Activated B cell treated with CpG ODN at 0.5 μM for 24 hours (primary cell): ENCODE results near the gene RRAS. TPM values are rescaled to one million over a fixed set of nuclear protein-coding genes. Genes with fewer than 3 reads are reported as not detected.

Experiments used
- ATAC-seq: fragments of 200-7000 bp; cut with Tn5 transposase; one replicate; pipeline ENCODE4 v1.10.0; 2021; ENCODE audit warnings: low read depth, mild to moderate bottlenecking, moderate library complexity
- CTCF ChIA-PET: fragments of 350-600 bp; sonication (Branson Sonifier 250); formaldehyde crosslinking; loops from one replicate; lab custom pipeline; 2021; ENCODE audit warnings: antibody characterized with exemption; lab: Charles Lee
- POLR2A ChIA-PET: fragments of 350-600 bp; sonication (Branson Sonifier 250); formaldehyde crosslinking; loops from one replicate; lab custom pipeline; 2021; ENCODE audit warnings: antibody characterized with exemption; lab: Charles Lee
- DNase-seq: peaks from one replicate; pipeline ENCODE4 v3.0.0; 2022
- H3K27ac Mint-ChIP-seq: one replicate; pipeline ENCODE4 v1.8.0; 2020; ENCODE audit warnings: mixed read lengths
- H3K27me3 Mint-ChIP-seq: one replicate; pipeline ENCODE4 v1.8.0; 2021; ENCODE audit warnings: mixed read lengths
- H3K36me3 Mint-ChIP-seq: one replicate; pipeline ENCODE4 v1.8.0; 2021; ENCODE audit warnings: low read depth, mixed read lengths
- H3K4me1 Mint-ChIP-seq: one replicate; pipeline ENCODE4 v1.8.0; 2021; ENCODE audit warnings: mixed read lengths
- H3K4me3 Mint-ChIP-seq: one replicate; pipeline ENCODE4 v1.8.0; 2020; ENCODE audit warnings: mild to moderate bottlenecking, mixed read lengths
- H3K9me3 Mint-ChIP-seq: one replicate; pipeline ENCODE4 v1.8.0; 2020; ENCODE audit warnings: mixed read lengths
- intact Hi-C: fragments of 100-400 bp; cut with micrococcal nuclease; formaldehyde crosslinking; loops from one replicate; pipeline ENCODE4 v1.15.1; 2024
- total RNA-seq: library from RNA; stranded (reverse); gene quantifications from 2 replicates; pipeline ENCODE4 v1.2.3, GENCODE V29; 2022
- TF ChIP-seq, protein P1 (sequence below): fragments of 200-600 bp; IDR thresholded peaks from one replicate; pipeline ENCODE4 v1.8.0; 2022; ENCODE audit warnings: antibody characterized with exemption, mild to moderate bottlenecking

The RRAS gene
- total RNA-seq, 1 donor from 2014 or later = 5.1 TPM

DNA sequence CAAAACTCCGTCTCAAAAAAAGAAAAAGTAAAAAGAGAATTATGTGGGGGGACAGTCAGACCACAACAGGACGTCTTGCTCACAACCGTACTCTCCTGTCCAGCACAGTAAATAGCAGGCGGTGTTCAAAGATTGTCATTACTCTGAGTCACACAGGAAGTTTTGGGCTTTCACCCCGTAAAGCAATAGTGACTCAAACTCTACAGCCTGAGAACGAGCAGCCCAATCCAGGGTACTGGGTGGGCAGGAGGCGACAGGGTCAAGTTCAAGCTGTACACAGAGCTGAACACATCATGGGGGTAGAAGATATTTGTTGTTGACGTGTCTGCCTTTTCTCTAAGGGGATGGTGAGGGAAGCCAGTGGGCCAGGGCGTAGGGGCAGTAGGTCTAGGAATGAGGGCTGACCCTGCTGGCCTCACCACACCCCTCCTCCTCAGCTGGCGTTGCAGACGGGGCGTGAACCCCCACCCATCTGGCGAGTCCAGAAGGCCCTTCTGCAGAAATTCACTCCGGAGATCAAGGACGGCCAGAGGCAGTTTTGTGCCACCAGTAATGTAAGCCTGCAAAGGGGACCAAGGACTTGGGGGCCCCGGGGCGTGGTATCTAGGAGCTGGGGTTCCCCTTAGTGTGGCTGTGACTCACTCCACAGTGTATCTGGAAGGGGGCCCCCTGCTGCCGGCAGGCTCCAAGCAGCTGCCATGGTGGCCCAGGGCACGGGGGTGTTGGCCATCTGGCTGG lies 25.7 kb downstream of the RRAS start:
- CTCF ChIA-PET = no interaction called here
- Mint-ChIP-seq H3K9me3 (no peaks in the 10 kb centered on the region), H3K4me1 (peaks cover 13% of the 10 kb centered on the region), H3K36me3 (peaks cover 69% of the 10 kb centered on the region), H3K27me3 (no peaks in the 10 kb centered on the region), H3K4me3 (no peak overlapping the region), H3K27ac (peak overlapping the region; percentile 81)
- intact Hi-C loops = no loop called here
- DNase-seq (no peak), ATAC-seq (peak; percentile 40)
- POLR2A ChIA-PET = interaction anchor here (0.5 to 0.9 kb wide), 2 partner anchors 76 to 239 kb away, joined by 3 to 5 read pairs; partner anchors contain the start of gene ADM5
- TF ChIP-seq, protein P1, sequence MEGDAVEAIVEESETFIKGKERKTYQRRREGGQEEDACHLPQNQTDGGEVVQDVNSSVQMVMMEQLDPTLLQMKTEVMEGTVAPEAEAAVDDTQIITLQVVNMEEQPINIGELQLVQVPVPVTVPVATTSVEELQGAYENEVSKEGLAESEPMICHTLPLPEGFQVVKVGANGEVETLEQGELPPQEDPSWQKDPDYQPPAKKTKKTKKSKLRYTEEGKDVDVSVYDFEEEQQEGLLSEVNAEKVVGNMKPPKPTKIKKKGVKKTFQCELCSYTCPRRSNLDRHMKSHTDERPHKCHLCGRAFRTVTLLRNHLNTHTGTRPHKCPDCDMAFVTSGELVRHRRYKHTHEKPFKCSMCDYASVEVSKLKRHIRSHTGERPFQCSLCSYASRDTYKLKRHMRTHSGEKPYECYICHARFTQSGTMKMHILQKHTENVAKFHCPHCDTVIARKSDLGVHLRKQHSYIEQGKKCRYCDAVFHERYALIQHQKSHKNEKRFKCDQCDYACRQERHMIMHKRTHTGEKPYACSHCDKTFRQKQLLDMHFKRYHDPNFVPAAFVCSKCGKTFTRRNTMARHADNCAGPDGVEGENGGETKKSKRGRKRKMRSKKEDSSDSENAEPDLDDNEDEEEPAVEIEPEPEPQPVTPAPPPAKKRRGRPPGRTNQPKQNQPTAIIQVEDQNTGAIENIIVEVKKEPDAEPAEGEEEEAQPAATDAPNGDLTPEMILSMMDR = no peak

DNA sequence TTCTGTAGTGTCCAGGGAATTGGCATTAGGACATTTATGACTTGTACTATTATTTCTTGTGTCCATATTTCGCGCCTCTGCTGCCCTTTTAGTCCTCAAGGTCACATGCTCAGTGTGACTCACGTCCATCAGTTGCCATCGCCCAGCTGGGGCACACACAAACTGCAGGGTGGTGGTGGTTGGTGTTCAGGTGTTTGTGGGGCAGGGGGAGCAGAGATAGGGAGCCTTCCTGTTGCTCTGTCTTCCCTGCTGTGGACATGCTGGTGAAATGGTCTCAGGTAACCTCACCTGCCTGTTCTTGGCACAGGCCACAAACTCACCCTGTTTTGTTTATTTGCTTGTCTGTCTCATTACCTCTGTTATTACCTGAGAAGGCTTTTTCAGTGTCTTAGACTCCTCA lies 26.6 kb downstream of the RRAS start:
- ATAC-seq = no peak
- ChIA-PET POLR2A (no interaction called here), CTCF (no interaction called here)
- Mint-ChIP-seq H3K27ac (no peak overlapping the region), H3K4me3 (no peak overlapping the region), H3K9me3 (no peaks in the 10 kb centered on the region), H3K27me3 (no peaks in the 10 kb centered on the region), H3K36me3 (peaks cover 70% of the 10 kb centered on the region), H3K4me1 (peaks cover 13% of the 10 kb centered on the region)
- intact Hi-C loops = no loop called here
- TF ChIP-seq, protein P1 = no peak
- no peak for DNase-seq

DNA sequence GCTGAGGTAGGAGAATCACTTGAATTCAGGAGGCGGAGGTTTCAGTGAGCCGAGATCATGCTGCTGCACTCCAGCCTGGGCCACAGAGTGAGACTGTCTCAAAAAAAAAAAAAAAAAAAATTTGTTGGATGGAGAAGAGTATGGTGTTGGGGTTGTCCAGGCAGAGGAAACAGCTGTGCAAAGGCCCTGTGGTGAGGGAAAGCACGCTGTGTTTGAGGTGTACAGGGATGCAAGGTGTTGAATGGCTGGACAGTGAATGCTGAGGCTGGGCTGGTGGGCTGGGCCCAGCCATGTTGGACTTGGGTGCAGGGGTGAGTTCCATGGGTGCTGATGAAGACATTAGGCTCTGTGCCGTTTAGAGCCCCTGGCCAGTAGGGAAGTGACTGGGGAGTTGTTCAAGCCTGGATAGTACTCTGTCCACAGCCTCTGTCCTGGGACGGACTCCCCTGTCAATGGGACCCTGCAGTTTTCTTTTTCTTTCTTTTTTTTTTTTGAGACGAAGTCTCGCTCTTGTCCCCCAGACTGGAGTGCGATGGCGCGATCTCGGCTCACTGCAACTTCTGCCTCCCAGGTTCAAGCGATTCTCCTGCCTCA lies 30.3 kb downstream of the RRAS start:
- POLR2A ChIA-PET = interaction anchor here (0.7 kb wide), 2 partner anchors 25 to 62 kb away, joined by 6 read pairs; no protein-coding TSS in a partner anchor

DNA sequence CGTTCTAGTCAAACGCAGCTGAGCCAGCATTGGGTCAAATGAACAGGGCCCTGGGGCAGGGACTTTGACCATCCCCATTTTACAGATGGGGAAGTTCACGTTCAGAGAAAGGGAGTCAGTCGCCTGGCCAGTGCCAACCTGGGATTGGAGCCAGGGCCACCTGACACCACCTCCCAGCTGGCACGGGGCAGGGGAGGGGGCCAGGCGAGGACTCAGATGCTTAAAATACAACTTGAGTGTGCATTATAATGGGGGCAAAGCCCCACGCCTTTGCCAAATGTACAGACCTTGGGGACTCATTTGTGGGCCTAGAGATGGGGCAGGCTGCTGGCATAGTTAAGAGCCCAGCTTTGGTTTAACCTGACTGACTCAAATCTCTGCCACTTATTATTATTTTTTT lies 34.3 kb downstream of the RRAS start:
- POLR2A ChIA-PET = no interaction called here
- CTCF ChIA-PET = no interaction called here
- DNase-seq = no peak
- H3K27ac Mint-ChIP-seq = no peak overlapping the region
- no peaks in the 10 kb centered on the region for H3K4me1 Mint-ChIP-seq
- ATAC-seq = no peak
- H3K9me3 Mint-ChIP-seq = no peaks in the 10 kb centered on the region
- TF ChIP-seq, protein P1 = no peak
- no peak overlapping the region for H3K4me3 Mint-ChIP-seq
- intact Hi-C loops = no loop called here
- no peaks in the 10 kb centered on the region for H3K27me3 Mint-ChIP-seq
- peaks cover 65% of the 10 kb centered on the region for H3K36me3 Mint-ChIP-seq

More for the DNA sequence above, 30.3 kb downstream of the RRAS start:
- Mint-ChIP-seq H3K27me3 (no peaks in the 10 kb centered on the region), H3K27ac (no peak overlapping the region), H3K9me3 (no peaks in the 10 kb centered on the region), H3K36me3 (peaks cover 55% of the 10 kb centered on the region), H3K4me1 (peaks cover 13% of the 10 kb centered on the region), H3K4me3 (no peak overlapping the region)
- no peak for DNase-seq
- intact Hi-C loops = no loop called here
- CTCF ChIA-PET = no interaction called here
- TF ChIP-seq, protein P1 = no peak
- ATAC-seq = no peak

DNA sequence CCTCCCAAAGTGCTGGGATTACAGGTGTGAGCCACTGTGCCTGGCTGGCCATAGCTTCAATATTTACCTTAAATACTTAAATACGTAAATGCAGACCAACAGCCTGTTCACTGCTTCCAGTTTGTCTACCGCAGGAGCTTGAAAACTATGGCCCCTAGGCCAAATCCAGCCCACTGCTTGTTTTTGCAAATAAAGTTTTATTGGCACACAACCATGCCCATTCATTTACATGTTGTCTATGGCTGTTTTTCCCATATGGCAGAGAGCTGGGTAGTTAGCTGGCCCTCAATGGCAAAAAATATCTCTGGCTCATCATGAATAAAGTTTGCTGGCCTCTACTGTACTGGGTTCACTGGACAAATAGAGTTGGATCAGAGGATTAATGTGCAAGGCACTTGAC lies 37.1 kb downstream of the RRAS start:
- DNase-seq = no peak
- Mint-ChIP-seq H3K36me3 (peaks cover 63% of the 10 kb centered on the region), H3K27ac (no peak overlapping the region), H3K9me3 (no peaks in the 10 kb centered on the region), H3K4me1 (peaks cover 2% of the 10 kb centered on the region), H3K4me3 (no peak overlapping the region), H3K27me3 (no peaks in the 10 kb centered on the region)
- intact Hi-C loops = no loop called here
- TF ChIP-seq, protein P1 = no peak
- CTCF ChIA-PET = no interaction called here
- POLR2A ChIA-PET = no interaction called here
- ATAC-seq = no peak
